ENCODE measurements around the gene CYFIP1.

Gene CYFIP1

DNA sequence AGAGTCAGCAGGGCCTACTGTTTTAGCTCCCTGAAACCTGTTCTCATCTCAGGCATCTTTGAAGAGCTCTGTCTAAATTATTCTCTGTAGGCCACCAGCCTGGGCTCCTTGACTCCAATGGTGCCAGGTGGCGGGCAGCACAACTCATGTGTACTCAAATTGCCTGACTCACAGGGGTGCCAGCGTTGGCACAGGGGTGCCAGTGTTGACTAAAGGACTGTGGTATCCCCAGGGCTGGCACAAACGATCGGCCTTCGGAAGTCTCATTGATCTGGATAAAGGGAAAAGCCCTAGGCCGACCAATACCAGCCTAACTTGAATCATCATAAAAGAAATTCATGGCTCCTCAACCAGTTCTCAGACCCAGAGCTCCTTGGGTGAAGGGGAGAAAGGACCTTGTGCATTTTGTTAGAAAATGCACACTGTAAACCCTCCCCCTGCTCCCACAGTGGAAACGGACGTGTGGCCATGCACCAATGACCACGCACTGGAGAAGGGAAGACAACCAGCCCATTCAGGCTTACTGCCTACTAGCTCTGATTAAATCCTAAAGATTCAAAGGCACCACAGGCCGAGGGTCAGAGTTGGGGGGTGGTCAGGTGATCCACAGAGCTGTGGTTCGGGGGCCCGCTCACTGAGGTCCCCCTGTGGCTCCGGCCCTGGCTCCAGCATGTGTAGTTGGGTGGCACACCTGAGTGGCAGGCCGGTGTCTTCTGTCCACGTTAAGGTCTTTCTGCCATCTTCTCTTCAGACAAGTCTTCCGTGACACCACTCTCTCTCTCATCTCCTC lies 72.8 kb downstream of the CYFIP1 start:
- Histone ChIP-seq H3K4me1 (ENCODE audit: control insufficient read depth, insufficient read depth, low read length, poor library complexity, severe bottlenecking) (no peaks in the 10 kb centered on the region), H3K36me3 (ENCODE audit: control insufficient read depth, insufficient read depth, low read length) (peaks cover 11% of the 10 kb centered on the region), H3K27me3 (replicated peaks; ENCODE audit: control insufficient read depth, insufficient read depth, low read length, poor library complexity, severe bottlenecking) (no peaks in the 10 kb centered on the region), H3K27ac (ENCODE audit: insufficient read depth, low read length, poor library complexity, severe bottlenecking) (no peak overlapping the region), H3K4me3 (ENCODE audit: insufficient read depth, low read depth, low read length, poor library complexity, severe bottlenecking) (no peak overlapping the region), H3K9me3 (ENCODE audit: control insufficient read depth, low read length) (no peaks in the 10 kb centered on the region)
- no peak for DNase-seq

DNA sequence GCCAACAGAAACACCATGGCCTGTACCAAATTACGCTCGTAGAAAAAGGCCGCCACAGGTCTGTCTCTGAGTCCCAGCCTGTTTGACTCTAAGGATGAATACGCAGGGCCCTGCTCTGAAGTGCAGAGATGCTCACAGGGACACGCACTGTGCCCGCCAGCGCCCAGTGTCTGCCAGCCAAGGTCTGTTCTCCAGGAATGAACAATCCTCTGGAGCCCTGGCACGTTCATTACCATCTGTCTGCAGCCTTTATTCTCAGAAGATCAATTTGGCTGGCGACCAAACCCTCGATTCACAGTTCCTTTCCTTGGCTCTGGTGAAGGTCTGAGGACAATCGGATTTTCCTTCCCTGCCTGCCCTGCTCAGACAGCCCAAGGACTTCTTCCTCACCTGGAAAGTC lies 75.4 kb downstream of the CYFIP1 start:
- H3K27me3 ChIP-seq (replicated peaks; ENCODE audit: control insufficient read depth, insufficient read depth, low read length, poor library complexity, severe bottlenecking): no peaks in the 10 kb centered on the region
- no peak overlapping the region for H3K4me3 ChIP-seq (ENCODE audit: insufficient read depth, low read depth, low read length, poor library complexity, severe bottlenecking)
- H3K27ac ChIP-seq (ENCODE audit: insufficient read depth, low read length, poor library complexity, severe bottlenecking): no peak overlapping the region
- H3K4me1 ChIP-seq (ENCODE audit: control insufficient read depth, insufficient read depth, low read length, poor library complexity, severe bottlenecking): no peaks in the 10 kb centered on the region
- H3K9me3 ChIP-seq (ENCODE audit: control insufficient read depth, low read length): no peaks in the 10 kb centered on the region
- H3K36me3 ChIP-seq (ENCODE audit: control insufficient read depth, insufficient read depth, low read length): peaks cover 11% of the 10 kb centered on the region
- DNase-seq: no peak

DNA sequence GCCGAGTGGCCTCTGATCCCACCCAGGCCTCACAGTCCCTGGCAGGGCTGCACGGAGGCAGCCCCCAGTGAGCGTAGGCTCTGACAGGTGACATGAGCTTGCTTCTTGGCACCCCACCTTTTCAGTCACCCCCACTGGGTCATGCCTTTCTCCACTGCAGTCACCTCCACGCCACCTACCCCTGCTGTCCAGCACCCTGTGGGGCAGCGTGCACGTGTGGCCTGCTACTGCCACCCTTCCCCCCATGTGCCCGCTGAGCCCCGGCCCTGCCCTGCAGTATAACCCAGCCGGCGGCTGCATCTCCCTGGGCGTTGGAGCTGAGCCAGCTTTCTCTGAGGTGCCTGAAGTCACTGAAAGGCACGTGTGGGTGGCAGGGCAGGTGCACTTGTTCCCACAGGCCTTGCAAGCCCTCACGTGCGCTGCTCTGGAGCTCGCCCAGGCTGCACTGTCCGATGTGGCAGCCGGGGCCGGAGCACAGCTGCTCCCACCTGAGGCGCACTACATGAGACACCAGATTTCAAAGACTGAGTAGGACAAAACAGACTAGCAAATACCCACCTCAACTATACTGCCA lies 76.1 kb downstream of the CYFIP1 start:
- no peaks in the 10 kb centered on the region for H3K4me1 ChIP-seq (ENCODE audit: control insufficient read depth, insufficient read depth, low read length, poor library complexity, severe bottlenecking)
- no peak for DNase-seq
- H3K27me3 ChIP-seq (replicated peaks; ENCODE audit: control insufficient read depth, insufficient read depth, low read length, poor library complexity, severe bottlenecking): no peaks in the 10 kb centered on the region
- H3K4me3 ChIP-seq (ENCODE audit: insufficient read depth, low read depth, low read length, poor library complexity, severe bottlenecking): no peak overlapping the region
- H3K27ac ChIP-seq (ENCODE audit: insufficient read depth, low read length, poor library complexity, severe bottlenecking): no peak overlapping the region
- H3K36me3 ChIP-seq (ENCODE audit: control insufficient read depth, insufficient read depth, low read length): peaks cover 11% of the 10 kb centered on the region
- no peaks in the 10 kb centered on the region for H3K9me3 ChIP-seq (ENCODE audit: control insufficient read depth, low read length)

DNA sequence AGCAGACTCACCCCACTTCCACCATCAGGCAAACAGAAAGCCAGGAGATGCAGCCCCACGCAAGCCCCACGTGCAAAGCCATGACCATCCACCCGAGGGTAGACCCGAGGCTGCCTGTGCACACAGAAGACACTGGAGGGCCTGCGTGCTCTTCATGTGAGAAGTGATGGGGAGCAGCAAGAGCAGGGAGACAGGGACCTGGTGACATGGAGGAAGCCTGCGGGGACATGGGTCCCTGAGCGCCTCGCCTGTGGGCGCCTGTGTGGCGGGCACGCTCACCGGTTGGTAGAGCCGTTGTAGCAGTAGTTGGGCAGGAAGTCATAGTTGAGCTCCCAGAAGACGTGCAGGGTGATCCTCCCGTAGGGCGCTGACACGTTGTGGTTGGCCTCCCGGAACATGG lies 76.7 kb downstream of the CYFIP1 start:
- no peak for DNase-seq
- Histone ChIP-seq H3K27me3 (replicated peaks; ENCODE audit: control insufficient read depth, insufficient read depth, low read length, poor library complexity, severe bottlenecking) (no peaks in the 10 kb centered on the region), H3K36me3 (ENCODE audit: control insufficient read depth, insufficient read depth, low read length) (peaks cover 7% of the 10 kb centered on the region), H3K27ac (ENCODE audit: insufficient read depth, low read length, poor library complexity, severe bottlenecking) (no peak overlapping the region), H3K4me1 (ENCODE audit: control insufficient read depth, insufficient read depth, low read length, poor library complexity, severe bottlenecking) (no peaks in the 10 kb centered on the region), H3K4me3 (ENCODE audit: insufficient read depth, low read depth, low read length, poor library complexity, severe bottlenecking) (no peak overlapping the region), H3K9me3 (ENCODE audit: control insufficient read depth, low read length) (no peaks in the 10 kb centered on the region)

- H3K27ac ChIP-seq (ENCODE audit: insufficient read depth, low read length, poor library complexity, severe bottlenecking): no peak overlapping the region
- H3K27me3 ChIP-seq (replicated peaks; ENCODE audit: control insufficient read depth, insufficient read depth, low read length, poor library complexity, severe bottlenecking): no peaks in the 10 kb centered on the region
- H3K36me3 ChIP-seq (ENCODE audit: control insufficient read depth, insufficient read depth, low read length): peaks cover 7% of the 10 kb centered on the region
These were observed 77.2 kb downstream of the CYFIP1 start for GRCh38 chr15:22902981-22903380.

DNA sequence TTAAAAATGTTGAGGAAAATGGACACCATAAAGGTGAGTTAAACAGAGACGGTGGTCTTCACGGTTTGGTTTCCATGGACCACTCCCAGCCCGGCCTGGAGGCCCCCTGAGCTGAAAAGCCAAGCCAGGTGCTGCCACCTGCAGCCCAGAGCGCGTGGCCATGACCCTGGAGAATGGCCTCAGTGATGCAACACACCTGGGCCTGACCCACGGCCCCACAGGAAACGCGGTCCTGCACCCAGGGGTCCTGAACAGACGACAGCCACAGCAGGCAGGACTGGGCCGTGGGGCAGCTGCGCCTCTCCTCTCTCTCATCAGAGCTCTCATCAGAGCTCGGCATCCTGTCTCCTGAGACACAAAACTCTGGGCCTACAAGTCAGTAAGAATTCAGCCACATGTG lies 77.6 kb downstream of the CYFIP1 start:
- Histone ChIP-seq H3K36me3 (ENCODE audit: control insufficient read depth, insufficient read depth, low read length) (peaks cover 7% of the 10 kb centered on the region), H3K9me3 (ENCODE audit: control insufficient read depth, low read length) (no peaks in the 10 kb centered on the region), H3K27ac (ENCODE audit: insufficient read depth, low read length, poor library complexity, severe bottlenecking) (no peak overlapping the region), H3K4me1 (ENCODE audit: control insufficient read depth, insufficient read depth, low read length, poor library complexity, severe bottlenecking) (no peaks in the 10 kb centered on the region), H3K27me3 (replicated peaks; ENCODE audit: control insufficient read depth, insufficient read depth, low read length, poor library complexity, severe bottlenecking) (no peaks in the 10 kb centered on the region), H3K4me3 (ENCODE audit: insufficient read depth, low read depth, low read length, poor library complexity, severe bottlenecking) (no peak overlapping the region)
- no peak for DNase-seq

More at GRCh38 chr15:22902981-22903380, 77.2 kb downstream of the CYFIP1 start:
- H3K4me1 ChIP-seq (ENCODE audit: control insufficient read depth, insufficient read depth, low read length, poor library complexity, severe bottlenecking): no peaks in the 10 kb centered on the region
- H3K9me3 ChIP-seq (ENCODE audit: control insufficient read depth, low read length): no peaks in the 10 kb centered on the region
- H3K4me3 ChIP-seq (ENCODE audit: insufficient read depth, low read depth, low read length, poor library complexity, severe bottlenecking): no peak overlapping the region
- DNase-seq: no peak

DNA sequence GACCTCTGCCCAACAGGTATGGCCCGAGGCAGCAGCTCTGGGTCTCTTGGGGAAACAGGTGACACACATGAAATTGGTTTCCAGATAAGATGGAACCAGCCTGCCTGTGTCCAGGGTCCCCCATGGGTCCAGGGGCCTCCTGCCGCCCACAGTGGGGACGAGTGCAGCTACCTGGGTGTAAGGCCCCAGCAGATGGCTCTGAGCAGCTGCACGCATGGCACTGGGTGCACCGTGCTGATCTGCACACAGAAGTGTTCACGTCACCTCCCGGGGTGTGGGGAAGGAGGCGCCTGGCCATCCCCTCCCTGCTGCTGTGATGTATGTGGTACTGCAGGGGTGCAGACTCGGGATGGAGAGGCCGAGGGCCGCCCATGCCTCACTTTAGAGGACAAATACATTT lies 78.1 kb downstream of the CYFIP1 start:
- Histone ChIP-seq H3K4me3 (ENCODE audit: insufficient read depth, low read depth, low read length, poor library complexity, severe bottlenecking) (no peak overlapping the region), H3K27ac (ENCODE audit: insufficient read depth, low read length, poor library complexity, severe bottlenecking) (no peak overlapping the region), H3K36me3 (ENCODE audit: control insufficient read depth, insufficient read depth, low read length) (peaks cover 7% of the 10 kb centered on the region), H3K4me1 (ENCODE audit: control insufficient read depth, insufficient read depth, low read length, poor library complexity, severe bottlenecking) (no peaks in the 10 kb centered on the region), H3K27me3 (replicated peaks; ENCODE audit: control insufficient read depth, insufficient read depth, low read length, poor library complexity, severe bottlenecking) (no peaks in the 10 kb centered on the region), H3K9me3 (ENCODE audit: control insufficient read depth, low read length) (no peaks in the 10 kb centered on the region)
- DNase-seq: no peak

- H3K27ac ChIP-seq (ENCODE audit: insufficient read depth, low read length, poor library complexity, severe bottlenecking): no peak overlapping the region
- H3K36me3 ChIP-seq (ENCODE audit: control insufficient read depth, insufficient read depth, low read length): no peaks in the 10 kb centered on the region
- H3K4me1 ChIP-seq (ENCODE audit: control insufficient read depth, insufficient read depth, low read length, poor library complexity, severe bottlenecking): no peaks in the 10 kb centered on the region
- H3K9me3 ChIP-seq (ENCODE audit: control insufficient read depth, low read length): no peaks in the 10 kb centered on the region
- H3K27me3 ChIP-seq (replicated peaks; ENCODE audit: control insufficient read depth, insufficient read depth, low read length, poor library complexity, severe bottlenecking): no peaks in the 10 kb centered on the region
- no peak for DNase-seq
- H3K4me3 ChIP-seq (ENCODE audit: insufficient read depth, low read depth, low read length, poor library complexity, severe bottlenecking): no peak overlapping the region
These were observed 84.5 kb downstream of the CYFIP1 start for GRCh38 chr15:22895465-22896190.

DNA sequence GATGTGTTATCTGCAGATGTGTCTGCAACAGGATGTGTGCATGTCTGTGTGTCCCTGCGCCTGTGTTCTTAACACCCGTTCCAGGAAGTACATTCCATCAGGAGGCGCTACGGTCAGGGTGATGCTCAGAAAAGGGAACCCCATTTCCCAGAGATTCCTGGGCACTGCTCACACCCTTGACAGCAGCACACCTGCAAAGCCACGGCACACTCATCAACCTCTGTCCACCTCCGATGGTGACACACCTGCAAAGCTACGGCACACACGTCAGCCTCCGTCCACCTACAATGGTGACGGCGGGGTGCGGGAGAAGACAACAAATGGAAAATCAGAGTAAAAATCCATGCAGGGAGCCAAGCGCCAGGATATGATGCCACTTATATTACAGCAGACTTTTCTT lies 86.3 kb downstream of the CYFIP1 start:
- Histone ChIP-seq H3K27ac (ENCODE audit: insufficient read depth, low read length, poor library complexity, severe bottlenecking) (no peak overlapping the region), H3K36me3 (ENCODE audit: control insufficient read depth, insufficient read depth, low read length) (no peaks in the 10 kb centered on the region), H3K4me1 (ENCODE audit: control insufficient read depth, insufficient read depth, low read length, poor library complexity, severe bottlenecking) (no peaks in the 10 kb centered on the region), H3K27me3 (replicated peaks; ENCODE audit: control insufficient read depth, insufficient read depth, low read length, poor library complexity, severe bottlenecking) (no peaks in the 10 kb centered on the region), H3K4me3 (ENCODE audit: insufficient read depth, low read depth, low read length, poor library complexity, severe bottlenecking) (no peak overlapping the region), H3K9me3 (ENCODE audit: control insufficient read depth, low read length) (no peaks in the 10 kb centered on the region)
- no peak for DNase-seq

DNA sequence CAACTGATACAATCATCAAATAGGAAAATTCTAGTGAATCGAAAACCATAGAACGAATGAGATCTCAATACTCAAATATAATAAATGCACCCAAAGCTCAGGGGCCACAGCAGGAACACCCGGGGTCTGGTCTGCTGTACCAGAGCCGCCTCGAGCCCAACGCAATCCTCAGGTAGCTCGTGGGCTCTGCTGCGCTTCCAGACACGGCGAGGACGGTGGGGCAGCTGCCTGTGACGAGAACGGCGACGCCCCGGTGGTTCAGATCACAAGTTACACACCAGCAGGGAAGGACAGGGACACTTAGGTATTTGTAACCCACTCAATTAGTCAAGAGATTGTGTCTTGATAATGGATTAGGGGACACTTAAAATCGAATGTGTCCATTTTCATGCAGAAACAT lies 87.1 kb downstream of the CYFIP1 start:
- H3K36me3 ChIP-seq (ENCODE audit: control insufficient read depth, insufficient read depth, low read length): no peaks in the 10 kb centered on the region
- no peak overlapping the region for H3K27ac ChIP-seq (ENCODE audit: insufficient read depth, low read length, poor library complexity, severe bottlenecking)
- no peak overlapping the region for H3K4me3 ChIP-seq (ENCODE audit: insufficient read depth, low read depth, low read length, poor library complexity, severe bottlenecking)
- no peaks in the 10 kb centered on the region for H3K4me1 ChIP-seq (ENCODE audit: control insufficient read depth, insufficient read depth, low read length, poor library complexity, severe bottlenecking)
- no peak for DNase-seq
- no peaks in the 10 kb centered on the region for H3K9me3 ChIP-seq (ENCODE audit: control insufficient read depth, low read length)
- no peaks in the 10 kb centered on the region for H3K27me3 ChIP-seq (replicated peaks; ENCODE audit: control insufficient read depth, insufficient read depth, low read length, poor library complexity, severe bottlenecking)
